Ascending aorta (tissue), 2 donors: ENCODE results near the gene LEMD3. TPM values are rescaled to one million over a fixed set of nuclear protein-coding genes. Genes with fewer than 3 reads are reported as not detected.

ENCODE experiments used
- DNase-seq, 2 donors: peaks; one replicate each; pipeline ENCODE4 v3.0.0-alpha.2; 2019; ENCODE audit warnings: low spot score in 2 of 2
- H3K27ac ChIP-seq, 2 donors: fragments of 200-600 bp; sonication (generic); one replicate each; pipeline ENCODE4 v1.5.1; 2016 to 2017; ENCODE audit warnings: mild to moderate bottlenecking in 1 of 2
- H3K27me3 ChIP-seq: fragments of 200-600 bp; sonication (generic); one replicate; pipeline ENCODE4 v1.5.1; 2017
- H3K36me3 ChIP-seq, 2 donors: fragments of 200-600 bp; sonication (generic); one replicate each; pipeline ENCODE4 v1.5.1; 2016
- H3K4me1 ChIP-seq, 2 donors: fragments of 200-600 bp; sonication (generic); one replicate each; pipeline ENCODE4 v1.5.1; 2016 to 2017; ENCODE audit warnings: mild to moderate bottlenecking in 1 of 2
- H3K4me3 ChIP-seq, 2 donors: fragments of 200-600 bp; sonication (generic); one replicate each; pipeline ENCODE4 v1.5.1; 2016 to 2017; ENCODE audit warnings: mild to moderate bottlenecking in 1 of 2
- H3K9me3 ChIP-seq, 2 donors: fragments of 200-600 bp; sonication (generic); one replicate each; pipeline ENCODE4 v1.5.1; 2016
- intact Hi-C: fragments of 100-400 bp; cut with DNase I; formaldehyde crosslinking; loops from one replicate; pipeline ENCODE4 v1.15.1; 2023
- total RNA-seq: library from RNA; depleted of rRNA; stranded (reverse); fragments of >200 nt; gene quantifications from one replicate; pipeline ENCODE4 v1.1.0, GENCODE V29; 2016
- TF ChIP-seq, protein P1 (sequence below), 3 experiments: fragments of 200-600 bp in 2 of 3; fragments of 450-650 bp in 1 of 3; sonication (generic) in 2 of 3; IDR thresholded peaks; one replicate each; pipeline ENCODE4 v1.5.1; 2016 to 2019; ENCODE audit warnings: antibody characterized with exemption in 3 of 3, mild to moderate bottlenecking in 1 of 3, moderate library complexity in 1 of 3

The LEMD3 gene
- total RNA-seq, 1 donor from 2014 or later = 10.6 TPM

DNA sequence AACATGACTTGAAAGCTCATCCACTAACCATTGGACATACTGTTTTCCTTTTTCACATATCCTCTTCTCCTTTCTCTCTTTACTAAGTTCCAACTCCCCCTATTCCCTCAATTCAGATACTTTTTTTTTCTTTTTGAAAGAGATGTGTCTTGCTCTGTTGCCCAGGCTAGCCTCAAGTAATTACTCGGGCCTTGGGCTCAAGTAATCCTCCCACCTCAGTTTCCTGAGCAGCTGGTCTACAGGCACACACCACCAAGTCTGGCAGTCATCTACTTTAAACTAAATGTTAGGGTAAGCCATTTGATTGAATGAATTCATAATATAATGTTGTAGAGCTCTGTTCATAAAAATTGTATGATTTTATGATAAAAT is 15.5 kb downstream of the LEMD3 start:
- no peak overlapping the region for H3K27ac ChIP-seq
- H3K9me3 ChIP-seq = no peaks in the 10 kb centered on the region
- intact Hi-C loops = no loop called here
- peaks cover 0 to 6% of the 10 kb centered on the region in 2 donors for H3K4me1 ChIP-seq
- TF ChIP-seq, protein P1, sequence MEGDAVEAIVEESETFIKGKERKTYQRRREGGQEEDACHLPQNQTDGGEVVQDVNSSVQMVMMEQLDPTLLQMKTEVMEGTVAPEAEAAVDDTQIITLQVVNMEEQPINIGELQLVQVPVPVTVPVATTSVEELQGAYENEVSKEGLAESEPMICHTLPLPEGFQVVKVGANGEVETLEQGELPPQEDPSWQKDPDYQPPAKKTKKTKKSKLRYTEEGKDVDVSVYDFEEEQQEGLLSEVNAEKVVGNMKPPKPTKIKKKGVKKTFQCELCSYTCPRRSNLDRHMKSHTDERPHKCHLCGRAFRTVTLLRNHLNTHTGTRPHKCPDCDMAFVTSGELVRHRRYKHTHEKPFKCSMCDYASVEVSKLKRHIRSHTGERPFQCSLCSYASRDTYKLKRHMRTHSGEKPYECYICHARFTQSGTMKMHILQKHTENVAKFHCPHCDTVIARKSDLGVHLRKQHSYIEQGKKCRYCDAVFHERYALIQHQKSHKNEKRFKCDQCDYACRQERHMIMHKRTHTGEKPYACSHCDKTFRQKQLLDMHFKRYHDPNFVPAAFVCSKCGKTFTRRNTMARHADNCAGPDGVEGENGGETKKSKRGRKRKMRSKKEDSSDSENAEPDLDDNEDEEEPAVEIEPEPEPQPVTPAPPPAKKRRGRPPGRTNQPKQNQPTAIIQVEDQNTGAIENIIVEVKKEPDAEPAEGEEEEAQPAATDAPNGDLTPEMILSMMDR (IDR thresholded peaks at IDR 0.05) = no peak
- no peaks in the 10 kb centered on the region for H3K36me3 ChIP-seq
- H3K27me3 ChIP-seq = no peaks in the 10 kb centered on the region
- DNase-seq = no peak
- H3K4me3 ChIP-seq = no peak overlapping the region

DNA sequence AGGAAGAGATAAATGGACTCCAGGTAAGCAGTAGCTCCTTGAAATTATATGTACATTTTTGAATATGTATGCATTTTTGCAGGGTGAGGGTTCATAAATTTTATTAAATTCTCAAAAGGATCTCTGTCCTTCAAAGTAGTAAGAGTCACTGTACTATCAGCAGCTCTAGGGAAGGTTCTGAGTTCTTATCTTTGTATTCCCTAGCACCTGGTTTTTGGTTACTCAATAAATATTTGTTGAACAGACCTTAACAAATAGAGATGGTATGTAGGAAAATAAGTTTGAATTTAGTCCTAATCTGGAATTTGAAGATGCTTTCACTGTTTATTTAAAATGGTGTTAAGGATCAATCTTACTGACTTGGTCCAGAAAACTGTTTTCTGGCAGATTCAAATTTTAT is 18.3 kb downstream of the LEMD3 start:
- Histone ChIP-seq H3K9me3 (no peaks in the 10 kb centered on the region), H3K27me3 (no peaks in the 10 kb centered on the region), H3K36me3 (no peaks in the 10 kb centered on the region), H3K4me3 (no peak overlapping the region), H3K4me1 (peaks cover 0 to 3% of the 10 kb centered on the region in 2 donors), H3K27ac (no peak overlapping the region)
- TF ChIP-seq, protein P1 (IDR thresholded peaks at IDR 0.05) = no peak
- intact Hi-C loops = no loop called here
- no peak for DNase-seq

DNA sequence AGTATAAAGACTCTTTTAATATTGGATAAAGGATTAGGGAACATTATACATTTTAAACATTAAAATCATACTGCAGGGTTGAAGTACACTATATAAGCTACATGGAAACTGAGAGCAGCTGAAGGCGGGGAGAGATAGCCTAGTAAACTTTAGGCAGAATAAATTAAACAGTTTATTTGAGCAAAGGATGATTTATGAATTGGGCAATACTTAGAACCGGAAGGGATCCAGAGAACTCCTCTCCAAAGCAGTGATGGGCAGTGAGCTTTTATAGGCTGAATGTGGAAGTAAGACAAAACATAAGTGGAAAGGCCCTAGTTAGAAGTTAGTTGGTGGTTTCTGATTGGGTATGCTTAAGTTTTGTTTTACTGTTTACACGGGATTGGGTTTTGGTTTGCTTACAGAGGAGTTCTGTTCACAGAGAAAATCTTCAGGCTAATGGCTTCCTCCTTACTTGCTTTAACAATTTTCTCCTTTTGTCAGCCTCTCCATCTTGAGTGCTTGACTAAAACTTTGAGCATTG is 18.9 kb downstream of the LEMD3 start:
- no peaks in the 10 kb centered on the region for H3K36me3 ChIP-seq
- no peak overlapping the region for H3K27ac ChIP-seq
- TF ChIP-seq, protein P1 (IDR thresholded peaks at IDR 0.05) = no peak
- H3K27me3 ChIP-seq = no peaks in the 10 kb centered on the region
- H3K4me1 ChIP-seq = peaks cover 0 to 3% of the 10 kb centered on the region in 2 donors
- DNase-seq = no peak
- intact Hi-C loops = no loop called here
- H3K9me3 ChIP-seq = no peaks in the 10 kb centered on the region
- no peak overlapping the region for H3K4me3 ChIP-seq

DNA sequence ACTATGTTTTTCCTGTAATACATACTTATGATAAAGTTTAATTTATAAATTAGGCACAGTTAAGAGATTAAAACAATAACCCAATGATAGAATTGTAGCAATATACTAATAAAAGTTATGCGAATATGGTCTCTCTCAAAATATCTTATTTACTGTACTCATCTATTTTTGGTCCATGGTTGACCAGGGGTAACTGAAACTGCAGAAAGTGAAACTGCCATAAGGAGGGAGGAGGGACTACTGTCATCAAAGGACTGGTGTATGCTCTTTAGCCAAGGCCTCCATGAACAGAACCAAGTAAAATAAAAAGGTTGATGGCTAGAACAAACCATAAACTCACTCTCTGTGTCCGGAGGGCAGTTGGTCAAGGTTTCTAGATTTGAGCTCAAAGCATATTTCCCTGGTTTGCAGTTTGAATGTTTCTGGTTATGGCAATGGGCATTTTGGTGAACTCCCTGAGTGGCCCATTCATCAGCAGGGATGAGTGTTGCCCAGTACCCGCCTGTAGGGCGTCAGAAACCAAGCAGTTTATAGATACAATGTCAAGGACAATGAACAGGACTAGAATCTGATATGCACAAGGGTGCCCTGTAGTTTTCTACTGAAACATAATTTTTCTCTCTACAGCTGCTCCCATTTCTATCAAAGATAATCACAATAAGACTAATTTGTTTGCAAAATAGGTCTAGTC is 19.8 kb downstream of the LEMD3 start:
- Histone ChIP-seq H3K36me3 (no peaks in the 10 kb centered on the region), H3K4me1 (peaks cover 0 to 3% of the 10 kb centered on the region in 2 donors)
- intact Hi-C loops = no loop called here

DNA sequence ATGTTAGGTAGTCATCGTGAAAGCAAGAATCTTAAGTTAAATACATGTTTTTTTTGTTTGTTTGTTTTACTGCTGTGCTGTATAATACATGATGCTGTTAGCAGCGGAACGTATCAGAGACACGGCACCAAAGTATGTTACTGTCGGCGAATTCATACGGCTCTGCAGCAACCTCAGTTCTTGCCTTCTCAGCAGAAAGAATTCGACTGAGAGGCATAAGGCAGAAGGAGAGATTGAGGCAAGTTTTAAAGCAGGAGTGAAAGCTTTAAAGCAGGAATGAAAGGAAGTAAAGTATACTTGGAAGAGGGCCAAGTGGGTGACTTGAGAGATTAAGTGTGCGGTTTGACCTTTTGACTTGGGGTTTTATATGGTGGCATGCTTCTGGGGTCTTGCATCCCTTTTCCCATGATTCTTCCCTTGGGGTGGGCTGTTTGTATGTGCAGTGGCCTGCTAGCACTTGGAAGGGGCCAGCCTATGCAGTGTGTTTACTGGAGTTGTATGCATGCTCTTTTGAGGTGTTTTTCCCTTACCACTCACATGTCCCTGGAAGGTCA is 23.7 kb downstream of the LEMD3 start:
- H3K27me3 ChIP-seq = no peaks in the 10 kb centered on the region
- peaks cover 7% of the 10 kb centered on the region in 2 donors for H3K4me1 ChIP-seq
- H3K27ac ChIP-seq = no peak overlapping the region
- H3K4me3 ChIP-seq = no peak overlapping the region
- intact Hi-C loops = no loop called here
- peaks cover 0 to 8% of the 10 kb centered on the region in 2 donors for H3K9me3 ChIP-seq
- TF ChIP-seq, protein P1 (IDR thresholded peaks at IDR 0.05) = no peak
- H3K36me3 ChIP-seq = no peaks in the 10 kb centered on the region
- DNase-seq = no peak

More for the DNA sequence above, 19.8 kb downstream of the LEMD3 start:
- Histone ChIP-seq H3K27me3 (no peaks in the 10 kb centered on the region), H3K27ac (no peak overlapping the region), H3K9me3 (no peaks in the 10 kb centered on the region), H3K4me3 (no peak overlapping the region)
- TF ChIP-seq, protein P1 (IDR thresholded peaks at IDR 0.05) = no peak
- DNase-seq = no peak
